ENCODE data around the gene PHF20.
A peak's percentile ranks its signal among the peaks of the same experiment; 100 is the strongest.

PHF20 gene

DNA sequence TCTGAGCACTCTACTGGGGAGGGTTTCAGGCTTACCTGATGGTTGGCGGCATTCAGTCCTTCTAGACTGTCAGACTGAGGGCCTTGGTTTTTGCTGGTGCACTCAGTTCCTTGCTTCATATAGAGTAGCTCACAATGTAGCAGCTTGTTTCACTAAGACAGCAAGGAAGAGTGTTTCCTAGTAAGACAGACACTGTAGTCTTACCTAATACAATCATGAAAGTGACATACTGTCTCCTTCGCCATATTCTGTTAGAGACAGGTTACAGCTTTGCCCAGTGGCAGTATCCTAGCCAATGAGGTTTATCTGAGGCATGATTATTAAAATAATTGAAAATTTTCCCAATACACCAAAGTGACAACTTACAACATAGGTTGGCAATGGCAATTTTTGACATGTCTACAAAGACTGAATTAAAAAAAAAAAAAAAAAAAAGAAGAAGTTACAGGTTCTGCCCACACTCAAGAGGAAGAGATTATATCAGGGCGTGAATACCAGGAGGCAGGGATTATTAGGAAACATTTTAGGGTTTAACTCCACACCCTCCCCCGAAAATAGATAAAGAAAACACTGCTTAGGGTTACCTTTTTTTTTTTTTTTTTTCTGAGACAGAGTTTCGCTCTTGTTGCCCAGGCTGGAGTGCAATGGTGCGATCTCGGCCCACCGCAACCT, 115.7 kb downstream of the PHF20 start:
- no peak for TF ChIP-seq CTCF (conservative IDR thresholded peaks at IDR 0.05)
- H3K27ac ChIP-seq, result peak overlapping the region; percentile 41

DNA sequence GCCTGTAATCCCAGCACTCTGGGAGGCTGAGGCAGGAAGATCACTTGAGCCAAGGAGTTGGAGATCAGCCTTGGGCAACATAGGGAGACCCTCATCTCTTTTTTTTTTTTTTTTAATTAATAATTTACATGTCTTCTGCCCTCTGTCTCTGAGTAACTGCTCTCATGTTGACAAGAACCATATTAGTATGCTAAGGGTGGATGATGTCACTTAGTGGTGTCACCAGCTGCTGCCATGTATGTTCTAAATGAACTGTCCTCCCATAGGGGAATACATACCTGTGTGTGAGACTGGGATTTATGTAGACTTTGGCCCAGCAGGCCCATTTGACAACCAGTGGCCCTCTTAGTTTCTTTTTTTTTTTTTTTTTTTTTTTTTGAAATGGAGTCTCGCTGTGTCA, 116.8 kb downstream of the PHF20 start:
- no peak overlapping the region for H3K27ac ChIP-seq

DNA sequence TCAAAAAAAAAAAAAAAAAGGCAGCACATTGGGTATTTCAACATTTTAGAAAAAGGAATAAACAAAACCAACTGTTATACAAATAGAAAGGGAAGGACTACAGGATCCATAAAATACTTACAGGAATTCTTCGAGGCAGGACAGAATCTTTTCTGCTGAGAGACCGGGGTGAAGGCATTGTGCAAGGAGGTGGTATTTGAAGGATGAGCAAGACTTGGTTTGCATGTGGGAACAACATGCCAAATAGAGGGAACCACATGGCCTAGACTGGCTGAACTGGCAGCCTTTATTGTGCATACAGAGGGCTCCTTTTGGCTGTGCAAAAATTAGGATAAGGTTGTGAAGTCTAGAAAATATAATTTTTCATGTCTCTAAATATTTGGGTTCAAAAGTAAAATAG, 119.6 kb downstream of the PHF20 start:
- peak overlapping the region; percentile 82 for H3K27ac ChIP-seq
- TF ChIP-seq CTCF (conservative IDR thresholded peaks at IDR 0.05), result no peak

More for the DNA sequence above, 116.8 kb downstream of the PHF20 start:
- TF ChIP-seq CTCF (conservative IDR thresholded peaks at IDR 0.05), result no peak

DNA sequence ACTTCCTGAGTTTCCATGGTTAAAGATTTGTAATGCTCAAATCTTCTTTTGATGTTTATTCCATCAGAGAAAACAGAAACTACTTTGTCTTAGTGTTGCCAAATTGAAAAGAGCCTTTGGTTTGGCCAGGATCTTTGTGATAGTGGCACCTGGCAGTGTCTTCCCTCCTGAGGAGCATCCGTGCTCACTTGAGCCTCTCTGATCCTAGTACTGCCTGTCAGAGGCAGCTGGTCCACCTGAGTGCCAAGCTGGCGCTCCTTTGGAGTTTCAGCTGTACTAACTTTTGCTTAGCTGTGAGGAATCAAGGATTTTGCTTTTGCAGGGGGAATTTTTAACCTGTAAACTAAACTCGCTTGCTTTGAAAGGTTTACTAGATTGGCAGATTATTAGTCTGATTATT, 121.1 kb downstream of the PHF20 start:
- TF ChIP-seq CTCF (conservative IDR thresholded peaks at IDR 0.05), result no peak
- peak overlapping the region; percentile 82 for H3K27ac ChIP-seq

DNA sequence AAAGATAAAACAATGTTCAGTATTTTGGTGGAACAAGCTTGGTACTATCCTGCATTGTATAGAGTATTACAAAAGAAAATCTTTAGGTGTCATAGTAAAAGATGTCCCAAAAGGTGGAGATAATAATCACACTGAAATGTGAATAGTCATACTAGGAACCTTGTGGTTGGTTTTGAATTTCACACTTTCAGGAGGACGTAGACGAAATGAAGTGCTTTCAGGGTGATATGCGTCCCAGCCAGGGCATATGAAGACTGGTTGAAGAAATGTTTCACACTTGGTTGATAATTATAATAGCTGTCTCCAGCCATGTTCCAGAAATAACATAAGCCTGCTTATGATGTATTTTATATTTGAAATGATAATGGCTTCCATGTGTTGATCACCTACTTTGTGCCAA, 122.1 kb downstream of the PHF20 start:
- no peak for TF ChIP-seq CTCF (conservative IDR thresholded peaks at IDR 0.05)

GRCh38 chr20:35895516-35895915, 123.7 kb downstream of the PHF20 start:
- peak overlapping the region; percentile 82; the same call in 1 of the 2 replicates for H3K27ac ChIP-seq

More for the DNA sequence above, 122.1 kb downstream of the PHF20 start:
- peak overlapping the region; percentile 82 for H3K27ac ChIP-seq

- no peak for TF ChIP-seq CTCF (conservative IDR thresholded peaks at IDR 0.05)
- no peak overlapping the region for H3K27ac ChIP-seq
These were observed 127.2 kb downstream of the PHF20 start for GRCh38 chr20:35899064-35899463.

DNA sequence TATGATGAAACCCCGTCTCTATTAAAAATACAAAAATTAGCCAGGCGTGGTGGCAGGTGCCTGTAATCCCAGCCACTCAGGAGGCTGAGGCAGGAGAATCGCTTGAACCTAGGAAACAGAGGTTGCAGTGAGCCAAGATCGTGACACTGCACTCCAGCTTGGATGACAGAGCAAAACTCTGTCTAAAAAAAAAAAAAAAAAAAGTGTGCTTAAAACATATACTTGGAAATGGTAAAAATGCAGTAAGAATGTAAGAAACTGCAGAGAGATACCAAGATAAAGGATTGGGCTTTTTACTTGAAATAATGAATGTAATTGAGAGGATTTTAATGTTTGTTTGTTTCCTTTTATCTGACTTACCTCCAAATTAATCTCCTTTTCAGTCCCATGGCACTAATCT, 129.4 kb downstream of the PHF20 start:
- peak overlapping the region; percentile 3; the same call in 1 of the 2 replicates for H3K27ac ChIP-seq
